ENCODE results near the gene PLB1.

Gene PLB1

GRCh38 chr2:28615706-28616105, 119.8 kb downstream of the PLB1 start:
- DNase-seq: no peak

DNA sequence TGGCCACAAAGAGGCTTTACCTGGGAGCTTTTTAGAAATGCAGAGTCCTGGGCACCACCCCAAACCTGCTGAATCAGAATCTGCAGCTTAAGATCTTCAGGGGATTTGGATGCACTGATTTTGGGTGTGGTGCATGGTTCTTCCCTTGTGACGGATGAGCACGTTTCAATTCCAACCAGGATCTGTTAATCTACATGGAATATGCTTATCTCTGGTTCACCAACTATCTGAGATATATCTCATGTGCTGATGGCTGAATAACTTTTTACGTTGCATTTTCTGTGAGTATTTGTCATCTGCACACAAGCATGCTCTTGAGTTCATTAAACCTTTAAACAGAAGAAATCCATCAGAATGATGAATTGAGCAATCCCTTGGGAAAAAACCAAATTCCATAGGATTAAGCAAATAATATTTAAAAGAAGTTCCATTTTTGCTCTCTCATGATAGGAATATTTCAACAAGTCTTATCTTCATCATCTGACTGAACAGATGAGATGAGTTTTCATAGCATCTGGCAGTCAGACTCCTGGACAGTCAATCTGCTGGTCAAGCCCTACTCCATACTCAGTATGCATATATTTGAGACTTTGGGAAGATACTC, 120.6 kb downstream of the PLB1 start:
- no peak for DNase-seq

DNA sequence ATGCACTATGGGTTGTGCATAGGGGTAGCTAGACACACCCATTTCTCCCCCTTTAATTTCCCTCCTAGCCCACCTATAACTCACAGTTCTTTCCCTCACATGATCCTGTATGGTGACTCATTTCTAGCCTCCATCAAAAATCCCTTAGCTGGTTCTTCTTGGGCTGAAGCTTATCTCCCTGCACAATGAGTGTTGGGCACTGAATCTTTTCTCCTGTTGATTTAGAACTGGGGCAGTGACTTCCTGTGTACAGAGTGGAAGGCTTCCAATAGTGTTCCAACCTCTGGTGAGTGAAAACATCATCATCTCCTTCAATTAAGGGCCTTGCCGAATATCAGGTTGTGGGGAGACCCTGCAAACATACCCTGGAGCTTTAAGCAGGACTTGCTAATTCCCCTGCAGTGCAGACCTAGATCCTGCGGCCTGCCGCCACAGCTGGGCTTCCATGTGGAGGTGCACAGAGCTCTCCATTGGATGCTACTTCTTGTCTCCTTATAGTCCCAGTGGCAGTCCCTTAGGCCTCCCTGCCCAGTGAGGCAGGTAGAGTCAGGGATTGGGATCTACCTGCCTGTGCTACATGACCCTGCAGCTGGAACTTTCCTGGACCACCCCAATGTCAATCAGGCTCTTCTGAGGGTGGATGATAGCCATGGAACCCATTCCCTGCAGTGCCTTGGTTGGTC, 121.8 kb downstream of the PLB1 start:
- no peak for DNase-seq

GRCh38 chr2:28618221-28619141, 122.6 kb downstream of the PLB1 start:
- DNase-seq: no peak

DNA sequence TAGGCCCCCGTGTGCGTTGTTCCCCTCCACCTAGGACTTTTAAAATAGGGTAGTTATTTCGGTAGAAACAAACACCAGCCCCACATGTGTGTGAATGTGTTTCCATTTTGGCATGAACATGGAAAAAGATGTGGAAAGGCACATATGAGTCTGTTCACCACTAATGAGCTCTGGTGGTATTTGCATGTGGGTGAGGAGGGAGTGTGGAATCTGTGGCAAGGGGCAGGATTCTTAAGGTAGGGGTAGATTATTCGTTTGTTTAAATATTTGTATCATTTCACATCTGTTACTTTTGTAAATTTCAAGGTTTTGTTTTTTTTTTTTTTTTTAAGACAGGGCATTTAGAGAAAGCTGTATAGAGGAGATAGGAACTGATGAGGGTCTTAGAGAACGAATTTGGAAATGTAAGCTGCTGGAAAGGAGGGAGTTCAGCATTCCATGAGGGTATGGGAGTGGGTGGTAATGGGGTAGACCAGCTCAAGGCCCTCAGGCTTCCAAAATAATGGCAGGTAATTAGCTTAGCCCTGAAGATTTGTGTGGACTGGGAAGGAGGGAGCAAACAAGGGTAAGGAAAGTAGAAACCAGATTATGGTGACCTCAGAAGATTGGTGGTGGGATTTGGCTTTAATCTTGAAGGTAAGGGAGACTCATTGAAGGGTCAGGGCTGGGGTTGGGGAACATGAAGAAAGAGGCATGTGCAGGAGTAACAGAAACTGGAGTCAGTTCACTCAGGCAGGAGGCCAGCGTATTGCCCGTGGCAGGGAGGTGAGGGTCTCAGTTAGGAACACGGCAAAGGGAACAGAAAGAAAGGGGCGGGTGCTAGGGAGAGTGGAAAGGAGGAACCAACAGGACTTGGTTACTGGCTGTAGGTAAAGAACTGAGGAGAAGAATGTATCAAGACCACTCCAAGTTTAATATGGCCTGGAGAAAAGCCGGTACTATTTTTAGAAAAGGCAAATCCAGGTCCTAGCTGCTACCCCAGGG, 123.6 kb downstream of the PLB1 start:
- no peak for DNase-seq

DNA sequence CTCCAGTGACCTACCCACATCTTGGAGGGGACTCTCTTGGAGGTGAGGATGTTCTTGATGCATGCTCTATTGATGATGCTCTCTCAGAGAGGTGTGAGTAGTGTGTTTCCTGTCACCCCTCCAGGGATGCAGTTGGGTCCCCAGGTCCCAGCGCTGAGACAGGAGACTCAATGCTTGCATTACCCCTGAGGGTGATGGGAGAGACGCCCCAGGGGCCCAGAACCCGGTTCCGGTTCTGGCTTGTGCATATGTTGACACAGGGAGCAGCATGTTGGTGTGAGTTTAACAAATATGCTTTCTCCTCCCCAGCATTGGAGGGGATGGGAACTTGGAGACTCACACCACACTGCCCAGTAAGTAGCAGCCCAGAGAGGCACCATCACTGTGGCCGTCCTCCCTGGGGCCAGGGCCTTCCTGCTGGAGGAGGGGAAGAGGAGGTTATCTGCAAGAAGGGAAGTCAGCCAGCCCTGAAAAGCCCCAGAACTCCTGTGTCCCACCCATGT, 124.5 kb downstream of the PLB1 start:
- peak; percentile 35 for DNase-seq

GRCh38 chr2:28620801-28621171, 124.9 kb downstream of the PLB1 start:
- no peak for DNase-seq

DNA sequence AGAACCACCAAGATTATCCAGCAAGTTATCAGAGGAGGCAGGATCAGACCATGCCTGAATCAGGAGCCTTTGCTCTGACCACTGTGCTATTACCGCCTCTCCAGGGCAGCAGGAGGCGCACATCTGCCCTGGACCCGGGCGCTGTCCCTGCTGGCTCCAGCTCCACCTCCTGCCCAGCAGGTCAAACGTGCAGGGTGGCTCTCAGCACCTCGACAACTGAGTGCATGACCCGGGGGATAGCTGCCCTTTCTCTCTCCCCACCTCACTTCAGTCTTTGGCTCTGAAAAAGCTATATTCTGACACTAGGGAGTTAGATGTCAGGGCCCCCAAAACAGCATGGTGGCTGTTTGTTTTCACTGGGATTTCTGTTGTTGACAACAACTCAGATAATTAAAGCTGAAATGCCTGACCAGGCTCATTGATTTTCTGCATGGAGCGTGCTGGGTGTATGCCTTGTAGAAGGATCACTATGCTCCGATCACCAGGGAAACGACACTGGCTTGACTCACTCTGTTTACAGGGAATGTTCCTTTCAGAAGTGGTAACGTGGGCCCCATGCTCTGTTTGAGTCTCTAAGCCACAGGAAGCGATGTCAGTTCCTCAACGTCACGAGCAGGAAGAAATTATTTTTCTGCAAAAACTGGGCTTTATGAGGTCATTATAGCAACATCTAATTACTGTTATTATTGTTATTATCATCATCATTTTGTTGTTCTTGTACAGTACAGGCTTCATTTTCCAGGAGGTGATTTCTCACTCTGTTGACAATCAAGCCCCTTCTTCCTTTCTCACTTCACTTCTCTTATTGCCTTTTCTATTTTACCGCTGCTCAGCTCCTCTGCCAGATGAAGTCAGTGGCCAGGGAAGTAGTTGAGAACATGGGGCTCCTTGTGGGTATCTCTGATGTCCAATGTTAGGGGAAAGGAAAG, 125.6 kb downstream of the PLB1 start:
- DNase-seq: peak; percentile 80

- no peak for DNase-seq
Observed at GRCh38 chr2:28622101-28622499, 126.2 kb downstream of the PLB1 start.

DNA sequence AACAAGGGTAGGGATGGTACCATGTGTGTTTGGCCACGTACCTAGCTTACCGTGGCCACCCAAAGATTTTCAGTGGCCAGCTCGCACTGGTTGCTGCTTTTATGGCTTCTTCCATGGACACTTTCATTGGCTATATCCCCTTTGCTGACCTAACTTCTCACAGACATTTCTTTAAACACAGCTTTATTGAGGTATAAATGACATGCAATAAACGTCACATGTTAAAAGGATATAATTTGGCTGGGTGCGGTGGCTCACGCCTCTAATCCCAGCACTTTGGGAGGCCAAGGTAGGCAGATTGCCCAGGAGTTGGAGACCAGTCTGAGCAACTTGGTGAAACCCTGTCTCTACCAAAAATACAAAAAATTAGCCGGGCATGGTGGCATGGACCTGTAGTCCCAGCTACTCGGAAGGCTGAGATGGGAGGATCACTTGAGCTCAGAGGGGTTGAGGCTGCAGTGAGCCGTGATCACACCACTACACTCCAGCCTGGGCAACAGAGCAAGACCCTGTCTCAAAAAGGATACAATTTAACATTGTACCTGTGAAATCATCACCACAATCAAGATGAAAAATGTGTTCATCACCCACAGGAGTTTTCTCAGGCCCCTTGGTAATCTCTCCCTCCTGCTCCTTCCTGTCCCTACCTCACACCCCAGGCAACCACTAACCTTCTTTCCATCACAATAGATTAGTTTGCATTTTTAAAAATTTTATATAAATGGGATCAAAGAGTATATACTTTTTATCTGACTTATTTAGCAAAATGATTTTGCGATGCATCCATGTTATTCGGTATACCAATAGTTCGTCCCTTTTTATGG, 127.9 kb downstream of the PLB1 start:
- DNase-seq: no peak

- no peak for DNase-seq
Observed at GRCh38 chr2:28624436-28624792, 128.6 kb downstream of the PLB1 start.

DNA sequence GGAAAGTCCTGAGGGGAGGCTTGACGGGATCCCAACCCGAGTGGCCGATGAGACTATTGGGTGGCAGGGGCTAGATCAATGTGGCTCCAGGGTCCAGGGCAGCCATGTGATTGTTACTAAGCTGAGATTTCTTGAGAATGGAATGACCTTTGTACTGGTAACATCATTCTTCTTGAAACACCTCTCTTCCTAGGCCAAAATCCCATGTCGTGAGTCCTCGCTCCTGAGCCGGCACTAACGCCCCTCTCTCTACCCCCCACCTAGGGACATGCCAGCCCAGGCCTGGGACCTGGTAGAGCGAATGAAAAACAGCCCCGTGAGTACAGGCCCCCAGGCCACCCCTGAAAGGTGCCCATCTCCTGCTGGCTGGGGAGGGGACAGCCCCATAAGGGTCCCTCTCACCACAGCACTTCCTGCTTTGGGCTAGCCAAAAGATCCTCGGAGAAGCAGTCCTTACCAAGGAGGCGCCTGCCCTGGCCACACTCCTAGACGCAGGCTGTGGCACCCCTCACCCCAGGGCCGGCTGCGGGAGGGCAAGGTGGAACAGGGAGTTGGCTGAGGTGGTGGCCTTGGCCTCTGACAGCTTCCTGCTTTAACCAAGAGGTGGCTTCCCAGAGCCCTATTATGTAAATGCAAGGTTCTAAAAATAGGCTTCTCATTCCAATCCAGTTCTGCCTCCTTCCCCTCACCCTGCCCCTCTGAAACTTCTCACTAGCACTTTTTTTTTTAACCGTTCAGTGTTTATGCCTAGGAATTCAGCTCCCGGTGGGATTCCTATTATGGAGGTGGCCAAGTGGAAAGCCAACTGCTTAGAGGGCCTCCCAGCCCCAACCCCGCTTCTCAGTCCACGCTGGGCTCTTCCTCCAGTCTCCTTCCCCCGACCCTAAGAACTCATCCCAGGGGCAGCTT, 129.2 kb downstream of the PLB1 start:
- peak; percentile 51 for DNase-seq

GRCh38 chr2:28626376-28626775, 130.5 kb downstream of the PLB1 start:
- DNase-seq: no peak

- DNase-seq: no peak
Observed at GRCh38 chr2:28626891-28627421, 131.1 kb downstream of the PLB1 start.

- no peak for DNase-seq
Observed at GRCh38 chr2:28627722-28628480, 132.0 kb downstream of the PLB1 start.

GRCh38 chr2:28628506-28628905, 132.6 kb downstream of the PLB1 start:
- DNase-seq: no peak

DNA sequence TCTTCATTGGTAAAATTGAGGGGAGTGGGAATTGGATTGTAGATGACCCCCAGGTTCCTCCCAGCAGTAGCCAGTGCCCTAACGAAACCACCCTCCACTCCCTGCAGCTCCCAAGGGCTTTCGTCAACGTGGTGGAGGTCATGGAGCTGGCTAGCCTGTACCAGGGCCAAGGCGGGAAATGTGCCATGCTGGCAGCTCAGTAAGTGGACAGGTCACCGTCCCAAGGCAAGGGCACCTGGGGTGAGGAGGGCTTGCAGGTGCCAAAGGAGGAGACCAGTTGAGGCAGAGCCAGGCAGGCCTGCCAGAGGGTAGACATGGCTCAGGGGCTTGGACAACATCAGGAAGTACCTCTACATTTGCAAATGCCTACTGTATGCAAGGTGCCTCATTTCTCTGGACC, 133.1 kb downstream of the PLB1 start:
- DNase-seq: no peak

DNA sequence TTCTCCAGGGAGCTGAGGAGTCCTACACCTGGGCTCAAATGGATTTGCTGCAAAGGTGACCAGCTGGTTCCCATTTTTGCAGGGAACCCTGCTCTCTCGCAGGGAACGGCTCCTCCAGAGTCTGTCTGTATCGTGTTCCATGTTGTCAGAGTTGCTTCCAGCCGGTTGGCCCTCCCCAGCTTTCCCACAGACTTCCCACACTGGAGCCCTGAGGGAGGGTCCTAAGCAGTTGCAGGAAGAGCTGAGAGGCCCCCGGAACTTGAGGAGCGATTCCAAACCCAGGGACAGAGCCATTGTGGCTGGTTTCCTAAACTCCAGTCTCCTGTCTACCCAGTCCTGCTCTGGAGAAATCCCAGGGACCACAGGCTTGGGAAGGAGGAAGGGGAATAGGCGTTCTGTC, 134.1 kb downstream of the PLB1 start:
- DNase-seq: no peak

Measured in CD4-positive, alpha-beta T cell treated with Interleukin-17A for 4 hours (primary cell).